GM19397 (cell line): ENCODE measurements around the gene RASAL1.

Source experiments
- ATAC-seq: cut with Tn5 transposase; IDR thresholded peaks from one replicate; pipeline ENCODE4 v1.9.1; 2021; ENCODE audit warnings: mild to moderate bottlenecking, moderate library complexity; ENCODE audit not compliant: unreplicated experiment

Gene RASAL1

GRCh38 chr12:113098441-113099028, 37.0 kb downstream of the RASAL1 start:
- ATAC-seq = peak; percentile 45

GRCh38 chr12:113097716-113098440, 37.7 kb downstream of the RASAL1 start:
- no peak for ATAC-seq

DNA sequence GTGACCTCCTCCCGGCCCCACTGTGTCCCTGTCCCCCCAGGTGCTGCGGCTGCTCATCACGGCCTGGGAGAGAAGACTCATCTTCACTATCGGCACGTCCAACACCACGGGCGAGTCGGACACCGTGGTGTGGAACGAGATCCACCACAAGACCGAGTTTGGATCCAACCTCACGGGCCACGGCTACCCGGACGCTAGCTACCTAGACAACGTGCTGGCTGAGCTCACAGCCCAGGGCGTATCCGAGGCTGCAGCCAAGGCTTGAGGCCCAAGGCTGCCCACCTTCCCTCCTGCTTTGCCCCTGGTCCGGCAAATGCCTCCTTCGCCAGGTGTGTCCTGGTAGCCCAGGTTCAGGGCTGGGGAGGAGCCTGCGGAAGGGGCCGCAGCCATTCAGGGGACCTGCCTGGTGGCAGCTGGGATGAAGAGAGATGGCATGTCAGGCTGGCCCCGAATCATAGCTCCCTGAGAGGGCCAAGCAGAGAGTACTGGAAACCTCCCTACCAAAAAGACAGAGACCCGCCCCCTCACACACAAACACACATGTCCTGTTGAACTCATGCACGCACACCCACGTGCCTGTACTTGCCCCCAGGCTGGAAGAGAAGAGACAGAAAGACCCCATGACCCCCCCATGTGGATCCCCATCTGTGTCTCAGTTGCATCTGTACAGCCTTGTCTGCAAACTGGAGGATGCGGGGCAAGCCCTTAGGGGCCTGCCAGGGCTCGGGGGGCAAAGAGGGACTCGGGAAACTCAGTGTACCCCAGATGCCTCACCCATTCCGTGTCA, 38.7 kb downstream of the RASAL1 start:
- no peak for ATAC-seq

- no peak for ATAC-seq
These were observed 40.2 kb downstream of the RASAL1 start for GRCh38 chr12:113095405-113095804.

GRCh38 chr12:113094738-113095137, 40.8 kb downstream of the RASAL1 start:
- no peak for ATAC-seq

DNA sequence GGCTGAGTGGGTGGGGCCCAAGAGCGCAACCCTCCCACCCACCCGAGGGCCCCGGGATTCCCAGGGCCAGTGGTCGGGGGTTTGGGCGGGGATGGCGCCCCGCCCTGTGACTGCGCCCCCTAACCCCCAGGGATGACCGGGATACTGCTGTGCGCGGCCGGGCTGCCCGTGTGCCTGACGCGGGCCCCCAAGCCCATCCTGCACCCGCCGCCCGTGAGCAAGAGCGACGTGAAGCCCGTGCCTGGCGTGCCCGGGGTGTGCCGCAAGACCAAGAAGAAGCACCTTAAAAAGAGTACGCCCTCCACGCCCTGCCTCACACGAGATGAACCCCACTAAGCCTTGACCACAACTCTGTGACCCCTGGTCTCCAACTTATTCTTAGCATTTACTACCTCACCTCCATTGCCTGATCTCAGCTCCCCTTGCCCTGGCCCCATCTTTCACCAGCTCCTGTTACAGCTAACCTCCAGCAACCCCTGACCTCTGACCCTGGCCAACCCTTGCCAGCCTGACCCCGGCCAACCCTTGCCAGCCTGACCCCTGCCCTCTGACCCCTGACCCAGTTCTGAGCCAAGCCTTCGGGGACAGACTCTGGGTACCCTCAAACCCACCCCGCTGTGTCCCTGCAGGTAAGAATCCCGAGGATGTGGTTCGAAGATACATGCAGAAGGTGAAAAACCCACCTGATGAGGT, 42.0 kb downstream of the RASAL1 start:
- no peak for ATAC-seq

DNA sequence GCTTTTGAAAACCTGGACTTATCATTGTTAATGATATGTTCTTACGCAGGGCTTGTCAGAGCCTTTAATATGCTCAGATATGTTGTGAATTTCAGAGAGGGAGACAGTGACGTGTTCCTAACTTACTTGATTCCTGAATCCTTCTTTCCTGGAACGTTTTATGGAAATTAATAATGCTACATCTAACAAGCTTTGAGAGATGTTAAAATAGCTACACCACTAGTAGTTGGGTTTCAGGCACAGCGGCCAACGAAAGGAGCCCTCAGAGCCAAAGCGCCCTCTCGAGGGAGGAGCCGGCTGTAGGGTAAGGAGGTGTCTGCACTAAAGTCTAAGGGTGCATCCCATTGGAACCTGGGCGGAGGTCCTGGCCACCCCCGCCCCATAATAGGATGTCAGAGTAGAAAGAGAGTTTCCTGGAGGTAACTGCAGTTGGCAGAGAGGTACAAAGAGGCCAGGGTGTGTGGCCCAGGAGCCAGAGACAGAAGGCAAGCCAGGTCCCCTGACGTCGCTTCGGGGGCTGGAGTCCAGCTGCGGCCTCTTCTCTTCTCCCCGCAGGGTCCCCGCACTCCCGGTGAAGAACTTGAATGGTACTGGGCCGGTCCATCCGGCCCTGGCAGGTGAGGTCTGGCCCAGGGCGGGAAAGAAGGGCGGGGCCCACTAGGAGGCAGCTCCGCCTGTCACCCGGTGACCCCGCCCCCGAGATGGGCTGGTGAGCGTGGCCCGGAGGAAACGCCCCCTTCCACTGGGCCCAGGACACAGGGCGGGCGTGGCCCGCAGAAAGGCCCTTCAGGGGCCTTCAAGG, 42.8 kb downstream of the RASAL1 start:
- ATAC-seq = no peak

DNA sequence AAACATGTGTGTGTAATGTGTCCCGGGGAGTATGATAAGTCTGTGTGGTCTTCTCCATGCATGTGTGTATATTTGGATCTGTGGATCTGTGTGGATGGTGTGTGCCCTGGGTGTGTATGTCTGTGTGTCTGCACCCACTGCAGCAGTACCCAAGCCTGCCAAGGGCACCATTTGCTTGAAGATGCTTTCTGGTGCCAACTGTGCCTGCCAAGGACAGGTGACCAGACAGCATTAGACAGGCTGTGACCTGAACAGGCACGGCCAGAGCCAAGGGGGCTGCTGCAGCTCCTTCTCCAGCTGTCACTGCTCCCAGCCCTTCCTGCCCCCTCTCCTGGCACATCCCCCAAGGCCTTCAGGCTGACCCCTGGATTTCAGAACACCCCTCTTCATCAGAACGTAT, 44.1 kb downstream of the RASAL1 start:
- ATAC-seq = no peak

DNA sequence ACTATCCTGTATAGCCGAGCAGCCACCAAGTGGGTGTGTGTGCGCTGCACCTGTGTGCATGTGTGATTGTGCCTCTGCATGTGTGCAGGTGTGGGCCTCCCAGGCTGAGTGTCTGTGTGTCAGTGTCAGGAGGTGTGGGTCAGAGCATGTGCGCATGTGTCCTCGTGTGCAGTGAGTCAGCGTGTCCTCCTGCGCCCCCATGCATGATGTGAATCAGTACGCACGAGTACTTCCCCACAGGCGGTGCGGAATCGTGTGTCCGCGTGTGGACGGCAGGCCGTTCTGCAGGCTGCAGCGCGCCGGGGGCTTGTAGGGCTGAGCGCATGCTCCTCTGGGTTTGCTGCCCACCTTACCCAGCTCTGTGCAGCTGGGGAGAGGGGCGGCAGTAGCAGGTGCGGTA, 44.8 kb downstream of the RASAL1 start:
- no peak for ATAC-seq

DNA sequence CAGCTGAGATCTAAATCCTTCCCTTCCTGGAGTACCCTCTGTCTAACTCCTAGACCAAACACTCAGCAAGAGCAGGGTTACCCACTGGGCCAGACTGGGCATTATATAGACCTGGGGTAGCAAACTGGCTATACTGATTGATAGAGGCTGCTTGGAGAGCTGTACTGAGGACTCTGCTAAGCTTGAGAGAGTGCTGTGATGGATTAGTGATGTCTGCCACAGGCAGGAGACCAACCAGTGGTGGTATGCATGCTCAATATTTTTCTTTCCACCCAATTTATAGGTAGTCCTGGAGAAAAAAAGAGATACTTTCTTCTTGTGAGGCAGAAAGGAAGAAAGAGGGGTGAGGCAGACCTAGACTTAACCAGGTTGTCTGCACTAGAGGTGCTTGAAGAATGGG, 45.7 kb downstream of the RASAL1 start:
- ATAC-seq = no peak

DNA sequence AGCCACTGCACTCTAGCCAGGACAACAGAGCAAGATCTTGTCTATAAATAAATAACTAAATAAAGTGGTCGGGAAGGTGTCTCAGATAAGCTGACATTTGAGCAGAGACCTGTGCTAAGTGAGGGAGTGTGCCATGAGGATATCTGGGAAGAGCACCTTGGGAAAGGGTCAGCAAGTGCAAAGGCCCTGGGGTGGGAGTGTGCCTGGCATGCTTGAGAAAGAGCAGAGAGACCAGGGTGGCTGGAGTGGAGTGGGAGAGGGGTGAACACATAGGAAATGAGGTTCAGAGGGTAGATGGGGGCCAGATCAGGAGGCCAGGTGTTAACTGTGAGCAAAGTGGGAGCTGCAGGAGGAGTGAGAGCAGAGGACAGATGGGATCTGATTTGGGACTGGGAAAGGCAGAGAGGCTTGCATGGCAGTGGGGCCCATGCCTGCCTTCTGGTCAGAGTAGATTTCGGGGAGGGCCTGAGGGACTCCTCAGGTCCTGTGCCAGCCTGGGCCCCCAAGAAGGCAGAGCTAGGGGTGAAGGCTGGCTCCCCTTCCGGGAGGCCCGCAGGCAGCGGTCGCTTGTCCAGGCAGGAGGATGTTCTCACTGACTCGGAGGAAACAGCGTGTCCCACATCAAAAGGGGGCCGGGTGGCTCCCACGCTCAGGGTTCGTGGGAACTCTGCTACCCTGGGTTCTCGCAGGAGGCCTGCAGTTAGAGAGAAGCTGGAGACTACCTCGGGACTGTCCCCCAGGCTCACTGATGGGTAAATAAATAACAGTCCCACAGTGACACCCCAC, 46.4 kb downstream of the RASAL1 start:
- no peak for ATAC-seq

DNA sequence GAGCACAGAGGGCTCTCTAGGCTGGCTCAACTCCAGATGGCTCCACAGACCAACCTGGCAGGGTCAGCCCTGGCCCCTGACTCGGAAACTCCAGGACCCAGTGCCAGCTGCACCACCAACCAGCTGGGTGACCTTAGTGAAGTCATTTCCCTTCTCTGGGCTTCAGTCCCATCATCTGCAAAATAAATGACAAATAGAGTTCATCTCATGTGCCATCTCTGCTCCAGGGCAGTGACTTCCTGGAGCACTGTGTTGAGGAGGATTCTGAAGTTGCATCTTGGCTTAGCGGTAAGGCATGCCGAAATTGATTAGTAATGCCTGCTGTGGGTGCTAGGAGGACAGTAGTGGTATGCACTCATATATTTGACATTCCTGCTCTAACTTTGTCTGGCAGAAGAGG, 47.5 kb downstream of the RASAL1 start:
- ATAC-seq = no peak

DNA sequence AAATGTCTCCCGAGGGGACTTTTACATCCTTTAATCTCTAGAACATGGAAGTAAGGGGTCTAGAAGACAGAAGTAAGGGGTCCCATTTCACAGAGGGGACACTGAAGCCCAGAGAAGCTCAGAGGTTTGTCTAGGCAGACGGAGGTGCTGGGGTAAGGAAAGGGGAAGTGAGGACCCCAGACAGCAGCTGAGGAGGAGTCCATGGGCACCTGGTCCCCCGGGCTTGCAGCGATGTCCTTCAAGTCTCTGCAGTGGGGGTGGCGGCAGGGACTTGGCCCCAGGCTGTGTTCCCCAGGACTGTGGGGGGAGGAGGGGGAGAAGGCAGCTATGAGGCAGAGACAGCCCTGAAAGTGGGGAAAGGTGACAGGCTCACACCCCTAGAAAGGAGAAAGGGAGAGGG, 48.4 kb downstream of the RASAL1 start:
- ATAC-seq = no peak

DNA sequence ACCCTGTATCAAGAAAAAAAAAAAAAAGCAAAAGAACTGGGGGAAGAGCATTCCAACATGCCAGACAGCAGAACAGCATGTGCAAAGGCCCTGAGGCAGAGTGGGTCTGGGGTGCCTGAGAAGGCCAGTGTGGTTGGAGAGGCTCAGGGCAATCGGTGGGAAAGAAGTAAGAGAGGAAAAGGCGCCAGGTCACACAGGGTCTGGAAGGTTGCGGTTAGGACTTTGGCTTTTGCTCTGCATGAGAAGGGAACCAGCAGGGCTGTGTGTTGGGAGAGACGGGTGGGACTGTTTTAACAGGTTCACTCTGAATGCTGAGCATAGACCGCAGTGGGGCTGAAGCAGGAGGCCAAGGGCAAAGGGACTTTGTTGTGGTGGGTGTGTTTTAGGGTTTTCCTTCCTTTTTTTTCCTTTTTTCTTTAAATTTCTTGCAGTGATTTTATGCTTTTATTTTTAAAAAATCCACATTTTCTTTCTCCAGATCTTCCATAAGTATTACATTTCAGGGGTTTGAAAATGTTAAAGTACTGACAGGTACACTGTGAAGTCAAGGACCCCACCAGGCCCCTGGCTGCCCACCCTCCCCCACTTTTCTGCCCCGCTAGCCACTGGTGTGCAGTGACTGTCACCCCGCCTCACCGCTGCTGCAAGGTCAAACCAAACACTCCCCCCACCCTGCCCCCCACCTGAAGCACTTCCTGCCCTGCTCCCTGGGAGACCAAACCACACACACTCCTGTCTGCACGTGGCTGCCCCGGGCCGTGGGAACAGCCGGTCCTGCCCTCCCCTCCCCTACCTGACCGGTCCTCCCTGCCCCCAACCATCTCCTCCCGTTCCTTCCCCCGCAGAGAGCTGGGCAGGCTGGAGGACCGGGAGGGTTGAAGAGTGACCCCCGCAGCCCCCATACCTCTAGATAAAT, 49.1 kb downstream of the RASAL1 start:
- no peak for ATAC-seq

DNA sequence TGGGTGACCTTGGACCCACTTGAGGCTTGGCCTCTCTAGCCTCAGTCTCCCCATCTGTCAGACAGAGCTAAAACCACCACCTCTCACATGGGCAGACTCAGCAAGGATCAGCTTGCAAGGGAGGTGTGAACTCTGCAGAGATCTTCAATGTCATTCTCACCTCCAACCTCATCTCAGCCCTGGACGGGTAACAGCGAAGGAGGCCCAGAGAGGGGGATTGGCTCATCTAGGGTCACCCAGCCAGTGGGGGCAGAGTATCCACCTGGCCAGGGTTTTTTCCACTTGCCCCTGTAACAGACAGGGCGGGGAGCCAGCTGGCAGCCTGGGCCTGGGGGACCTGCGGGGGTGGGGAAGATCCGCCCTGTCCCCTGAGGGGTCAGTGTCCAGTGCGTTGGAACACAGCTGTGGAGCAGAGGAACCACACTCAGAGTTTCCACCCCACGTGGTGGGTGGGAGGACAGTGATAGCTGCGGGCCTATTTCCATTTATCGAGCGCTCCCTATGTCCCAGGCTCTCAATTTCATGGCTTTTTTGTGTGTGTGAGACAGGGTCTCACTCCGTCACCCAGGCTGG, 51.6 kb downstream of the RASAL1 start:
- no peak for ATAC-seq

DNA sequence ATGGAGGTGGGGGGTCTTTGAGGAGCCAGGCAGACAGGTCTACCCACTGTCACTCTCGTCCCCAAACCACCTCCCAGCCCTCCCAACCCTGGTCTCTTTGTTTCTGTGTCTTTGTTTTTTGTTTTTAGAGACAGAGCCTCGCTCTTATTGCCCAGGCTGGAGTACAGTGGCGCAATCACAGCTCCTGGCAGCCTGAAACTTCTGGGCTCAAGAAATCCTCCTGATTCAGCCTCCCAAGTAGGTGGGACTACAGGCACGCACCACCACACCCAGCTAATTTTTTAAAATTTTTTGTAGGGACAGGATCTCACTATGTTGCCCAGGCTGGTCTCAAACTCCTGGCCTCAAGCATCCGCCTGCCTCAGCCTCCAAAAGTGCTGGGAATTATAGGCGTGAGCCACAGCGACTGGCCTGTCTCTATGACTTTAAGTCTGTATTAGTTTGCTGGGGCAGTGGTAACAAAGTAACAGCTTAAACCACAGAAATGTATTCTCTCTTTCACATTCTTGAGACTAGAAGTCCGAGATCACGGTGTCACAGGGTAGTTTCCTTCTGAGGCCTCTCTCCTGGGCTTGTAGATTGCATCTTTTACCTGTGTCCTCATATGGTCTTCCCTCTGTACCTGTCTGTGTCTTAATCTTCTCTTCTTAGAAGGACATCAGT, 52.9 kb downstream of the RASAL1 start:
- no peak for ATAC-seq

DNA sequence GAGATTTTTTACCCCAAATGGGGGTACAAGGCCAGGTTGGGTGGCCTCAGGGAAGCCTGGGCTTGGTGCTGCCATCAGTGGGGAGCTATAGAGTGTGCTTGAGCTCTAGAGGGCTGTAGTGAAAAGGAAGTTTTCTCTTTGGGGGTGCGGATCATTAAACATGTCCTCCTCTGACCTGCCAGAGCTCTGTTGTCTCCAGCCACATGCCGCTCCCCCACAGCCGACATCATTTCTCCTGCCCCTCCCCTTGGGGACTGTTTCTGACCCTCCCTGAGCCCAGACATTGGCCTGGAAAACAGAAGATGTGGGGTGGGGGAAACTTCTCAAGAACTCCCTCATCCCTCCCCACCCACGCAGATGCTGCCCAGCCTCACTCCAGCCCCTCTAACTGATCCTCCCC, 53.7 kb downstream of the RASAL1 start:
- ATAC-seq = no peak

DNA sequence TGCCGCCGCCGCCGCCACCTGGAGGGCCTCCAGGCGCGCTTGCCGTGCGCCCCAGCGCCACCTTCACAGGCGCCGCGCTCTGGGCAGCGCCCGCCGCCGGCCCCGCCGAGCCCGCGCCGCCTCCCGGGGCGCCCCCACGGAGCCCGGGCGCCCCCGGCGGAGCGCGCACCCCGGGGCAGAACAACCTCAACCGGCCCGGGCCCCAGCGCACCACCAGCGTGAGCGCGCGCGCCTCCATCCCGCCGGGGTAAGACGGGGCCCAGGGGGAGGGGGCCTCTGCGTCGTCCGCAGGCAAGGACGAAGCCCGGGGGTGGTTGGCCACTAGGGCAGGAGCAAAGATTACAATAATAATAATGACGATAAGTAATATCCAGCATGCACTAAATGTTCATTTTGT, 57.7 kb downstream of the RASAL1 start:
- no peak for ATAC-seq
